SIG-M5 treated with dmso at 0.1 percent for 504 hours (cell line): ENCODE measurements around the gene SGTA.
"Not testable (repeated sequence)": the region's sequence is repeated elsewhere in the genome, so short reads cannot be mapped to it uniquely, and the experiment has no call there.

Source experiments
- DNase-seq: peaks from one replicate; lab custom pipeline; 2025; ENCODE audit not compliant: unreplicated experiment; lab: John Stamatoyannopoulos, UW

SGTA gene

DNA sequence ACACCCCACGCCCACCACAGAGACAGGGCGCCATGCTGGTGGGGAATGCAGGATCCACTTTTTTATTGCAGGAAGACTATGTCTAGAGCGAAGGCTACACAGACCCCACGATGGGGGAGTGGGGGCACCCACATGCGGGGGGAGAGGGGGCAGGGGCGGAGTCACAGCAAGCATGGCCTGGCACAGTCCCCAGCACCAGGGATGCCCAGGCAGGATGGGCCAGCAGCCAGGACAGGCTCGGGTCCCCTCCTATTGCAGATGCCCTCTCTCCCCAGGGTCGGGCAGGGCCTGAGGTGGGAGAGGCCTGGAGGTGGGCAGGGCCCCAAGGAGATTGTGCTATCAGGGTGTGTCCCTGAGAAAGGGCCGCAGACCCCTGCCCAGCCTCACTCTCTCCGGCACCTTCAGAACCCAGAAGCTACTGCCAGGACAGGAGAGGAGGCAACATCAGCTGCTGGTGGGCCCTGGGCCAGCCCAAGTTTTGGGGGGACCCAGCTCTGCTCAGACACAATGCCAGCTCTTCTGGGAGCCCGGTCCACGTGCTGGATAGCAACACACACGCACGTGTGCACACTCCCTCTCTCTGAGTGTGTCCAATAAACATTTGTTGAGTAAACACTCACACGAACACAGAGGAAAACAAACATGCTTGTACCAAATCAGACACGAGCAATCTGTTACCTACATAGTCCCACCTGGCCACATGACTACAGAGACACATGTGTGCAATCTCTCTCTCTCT, 68.4 kb downstream of the SGTA start:
- no peak for DNase-seq

GRCh38 chr19:2714102-2714501, 69.0 kb downstream of the SGTA start:
- not testable (repeated sequence) for DNase-seq

GRCh38 chr19:2713170-2713569, 69.9 kb downstream of the SGTA start:
- DNase-seq: not testable (repeated sequence)

- DNase-seq: no peak
These were observed 71.2 kb downstream of the SGTA start for GRCh38 chr19:2711875-2712205.

DNA sequence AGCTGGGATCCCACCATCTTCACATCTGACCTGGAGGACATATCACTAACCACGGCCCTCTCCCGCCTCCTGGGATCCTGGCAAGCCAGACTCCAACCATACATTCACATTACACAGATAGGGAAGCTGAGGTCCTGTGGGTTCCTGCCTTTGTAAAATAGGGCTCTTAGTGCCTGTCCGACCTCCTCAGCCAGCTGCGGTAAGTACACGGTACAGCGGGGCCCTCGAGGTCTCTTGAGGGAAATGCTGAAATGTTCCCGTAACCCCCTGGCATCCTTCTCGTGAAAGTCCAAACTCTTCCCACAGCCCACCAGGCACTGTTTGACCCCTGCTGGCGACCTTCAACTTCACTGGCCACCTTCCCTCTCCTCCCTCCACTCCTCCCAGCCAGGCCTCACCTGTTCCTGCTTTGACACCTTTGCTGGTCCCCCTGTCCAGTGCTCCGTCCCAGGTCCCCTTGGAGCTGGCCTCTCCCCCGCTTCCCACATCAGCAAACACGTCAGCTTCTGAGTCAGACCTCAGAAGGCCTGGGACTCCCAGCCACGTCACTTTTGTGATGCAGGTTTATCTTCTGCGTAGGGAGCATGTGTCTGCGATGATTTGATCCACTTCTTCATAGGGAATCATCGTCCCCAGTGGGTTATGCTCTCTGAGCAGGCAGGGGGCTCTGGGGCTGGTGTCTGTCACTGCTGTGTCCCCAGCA, 71.8 kb downstream of the SGTA start:
- peak; percentile 24 for DNase-seq

DNA sequence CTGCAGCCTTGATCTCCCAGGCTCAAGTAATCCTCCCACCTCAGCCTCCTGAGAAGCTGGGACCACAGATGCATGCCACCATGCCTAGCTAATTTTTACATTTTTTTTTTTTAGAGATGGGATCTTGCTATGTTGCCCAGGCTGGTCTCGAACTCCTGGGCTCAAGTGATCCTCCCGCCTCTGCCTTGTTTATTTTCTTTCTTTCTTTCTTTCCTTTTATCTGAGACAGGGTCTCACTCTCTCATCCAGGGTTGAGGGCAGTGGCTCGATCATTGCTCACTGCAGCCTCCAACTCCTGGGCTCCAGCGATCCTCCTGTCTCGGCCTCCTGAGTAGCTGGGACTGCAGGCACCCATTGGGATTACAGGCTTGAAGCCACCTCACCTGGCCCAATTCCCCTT, 76.8 kb downstream of the SGTA start:
- no peak for DNase-seq
